PC-3 (cell line): Measurements from ENCODE around the gene FMNL2. TPM values are rescaled to one million over a fixed set of nuclear protein-coding genes. Genes with fewer than 3 reads are reported as not detected.

Source experiments
- ATAC-seq: fragments of 200-7000 bp; cut with Tn5 transposase; 2 replicates; pipeline ENCODE4 v1.9.1; 2020; ENCODE audit warnings: mild to moderate bottlenecking, moderate library complexity
- BruUV-seq: library from RNA; stranded (reverse); fragments of 400-500 nt; replicated peaks from 2 replicates; lab custom pipeline; 2021; lab: Mats Ljungman, UMichigan
- CTCF ChIA-PET: fragments of 300-600 bp; sonication (Branson Sonifier 250); formaldehyde crosslinking; loops from one replicate; lab custom pipeline; 2022; ENCODE audit warnings: antibody characterized with exemption; lab: Charles Lee
- POLR2A ChIA-PET: fragments of 300-600 bp; sonication (Branson Sonifier 250); formaldehyde crosslinking; loops from one replicate; lab custom pipeline; 2022; ENCODE audit warnings: antibody characterized with exemption; ENCODE audit not compliant: unreplicated experiment; lab: Charles Lee
- DNase-seq: peaks from one replicate; pipeline ENCODE4 v3.0.0-alpha.2; 2015
- H2AFZ ChIP-seq: fragments of 300-600 bp; sonication (generic); 2 replicates; pipeline ENCODE4 v1.6.0; 2016; ENCODE audit warnings: antibody characterized with exemption, low read length
- H3F3A ChIP-seq: fragments of 300-600 bp; sonication (generic); one replicate; pipeline ENCODE4 v1.6.0; 2017; ENCODE audit warnings: antibody characterized with exemption, low read length, control low read depth, mild to moderate bottlenecking; ENCODE audit not compliant: unreplicated experiment
- H3K27ac ChIP-seq: fragments of 300-600 bp; sonication (generic); 2 replicates; pipeline ENCODE4 v1.5.1; 2016; ENCODE audit warnings: mild to moderate bottlenecking, low read length
- H3K27me3 ChIP-seq: fragments of 300-600 bp; sonication (generic); 2 replicates; pipeline ENCODE4 v1.6.1; 2016; ENCODE audit warnings: low read length, mixed read lengths
- H3K36me3 ChIP-seq: fragments of 300-600 bp; sonication (generic); 2 replicates; pipeline ENCODE4 v1.6.1; 2016; ENCODE audit warnings: low read depth, mixed run types, low read length, mixed read lengths
- H3K4me1 ChIP-seq: fragments of 300-600 bp; sonication (generic); 2 replicates; pipeline ENCODE4 v1.5.1; 2016; ENCODE audit warnings: low read length; ENCODE audit not compliant: insufficient read depth
- H3K4me2 ChIP-seq: fragments of 300-600 bp; sonication (generic); 2 replicates; pipeline ENCODE4 v1.6.0; 2016; ENCODE audit warnings: low read length
- H3K4me3 ChIP-seq: fragments of 300-600 bp; sonication (generic); 2 replicates; pipeline ENCODE4 v1.5.1; 2016; ENCODE audit warnings: mild to moderate bottlenecking, low read length, mixed read lengths
- H3K79me2 ChIP-seq: fragments of 300-600 bp; sonication (generic); 2 replicates; pipeline ENCODE4 v1.6.1; 2017; ENCODE audit warnings: low read length, mixed read lengths
- H3K9ac ChIP-seq: fragments of 300-600 bp; sonication (generic); 2 replicates; pipeline ENCODE4 v1.6.0; 2016; ENCODE audit warnings: mild to moderate bottlenecking, low read length
- H3K9me2 ChIP-seq: fragments of 300-600 bp; sonication (generic); replicated peaks from 2 replicates; pipeline ENCODE4 v1.6.1; 2016; ENCODE audit warnings: mixed run types, low read length, mixed read lengths
- H3K9me3 ChIP-seq: fragments of 300-600 bp; sonication (generic); 2 replicates; pipeline ENCODE4 v1.6.1; 2016; ENCODE audit warnings: low read length, mixed read lengths
- H4K20me1 ChIP-seq: fragments of 300-600 bp; sonication (generic); 2 replicates; pipeline ENCODE4 v1.6.1; 2016; ENCODE audit warnings: low read length, mixed read lengths
- EZH2 ChIP-seq: fragments of 300-600 bp; sonication (generic); IDR thresholded peaks from one replicate; pipeline ENCODE4 v1.6.1; 2017; ENCODE audit warnings: antibody characterized with exemption, mild to moderate bottlenecking, low read length; ENCODE audit not compliant: unreplicated experiment
- EZH2phosphoT487 ChIP-seq: fragments of 300-600 bp; sonication (generic); IDR thresholded peaks from 2 replicates; pipeline ENCODE4 v1.6.1; 2018; ENCODE audit warnings: mild to moderate bottlenecking, antibody characterized with exemption, low read length, borderline replicate concordance
- intact Hi-C: fragments of 100-400 bp; cut with micrococcal nuclease; formaldehyde crosslinking; loops from 2 replicates; pipeline ENCODE4 v1.9.0; 2023
- total RNA-seq: library from RNA; depleted of rRNA; stranded (reverse); fragments of >200 nt; gene quantifications from 2 replicates; pipeline ENCODE4 v1.2.3, GENCODE V29; 2014
- TF ChIP-seq, protein P1 (sequence below): fragments of 300-600 bp; sonication (generic); conservative IDR thresholded peaks from 2 replicates; pipeline ENCODE4 v1.5.1; 2017; ENCODE audit warnings: antibody characterized with exemption, low read depth, mild to moderate bottlenecking, low read length

Gene FMNL2
- total RNA-seq, 1 experiment from 2014 or later, result 15.8 TPM

DNA sequence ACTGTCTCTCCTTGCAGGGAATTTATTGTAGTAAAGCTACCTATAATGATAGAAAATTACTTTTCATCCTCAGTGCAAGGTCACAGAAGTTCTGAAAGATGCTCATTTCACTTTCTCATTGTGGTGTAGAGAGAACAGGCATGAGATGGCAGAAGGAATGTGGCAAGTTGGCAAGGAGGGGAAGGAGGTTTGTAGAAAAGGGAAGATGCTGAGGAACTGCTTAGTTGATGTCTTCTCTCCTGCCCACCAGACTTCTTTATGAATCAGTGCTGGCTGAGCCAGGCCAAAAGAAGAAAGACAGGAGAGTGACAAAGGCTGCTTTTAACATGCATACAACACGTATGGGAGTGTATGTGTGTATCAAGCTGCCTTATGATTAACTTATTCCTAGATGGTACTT, 217.9 kb downstream of the FMNL2 start:
- Histone ChIP-seq H3K27me3 (no peaks in the 10 kb centered on the region), H3K9me2 (no peaks in the 10 kb centered on the region), H3F3A (no peaks in the 10 kb centered on the region), H3K4me1 (peaks cover 34% of the 10 kb centered on the region), H3K36me3 (0 out of 2 replicates have a peak, but pooled peaks cover 4% of the 10 kb centered on the region), H4K20me1 (no peaks in the 10 kb centered on the region), H3K79me2 (no peaks in the 10 kb centered on the region), H3K4me2 (no peak overlapping the region), H3K9me3 (no peaks in the 10 kb centered on the region), H3K4me3 (no peak overlapping the region), H2AFZ (no peak overlapping the region), H3K27ac (no peak overlapping the region), H3K9ac (no peak overlapping the region)
- ATAC-seq (no peak), DNase-seq (no peak)
- CTCF ChIA-PET, result no interaction called here
- POLR2A ChIA-PET, result interaction anchor here (0.7 kb wide), 1 partner anchor 67 kb away, joined by 3 read pairs; no protein-coding TSS in a partner anchor
- intact Hi-C loops, result no loop called here
- BruUV-seq, result no TSS peak
- TF ChIP-seq EZH2, result no peak
- TF ChIP-seq, protein P1, sequence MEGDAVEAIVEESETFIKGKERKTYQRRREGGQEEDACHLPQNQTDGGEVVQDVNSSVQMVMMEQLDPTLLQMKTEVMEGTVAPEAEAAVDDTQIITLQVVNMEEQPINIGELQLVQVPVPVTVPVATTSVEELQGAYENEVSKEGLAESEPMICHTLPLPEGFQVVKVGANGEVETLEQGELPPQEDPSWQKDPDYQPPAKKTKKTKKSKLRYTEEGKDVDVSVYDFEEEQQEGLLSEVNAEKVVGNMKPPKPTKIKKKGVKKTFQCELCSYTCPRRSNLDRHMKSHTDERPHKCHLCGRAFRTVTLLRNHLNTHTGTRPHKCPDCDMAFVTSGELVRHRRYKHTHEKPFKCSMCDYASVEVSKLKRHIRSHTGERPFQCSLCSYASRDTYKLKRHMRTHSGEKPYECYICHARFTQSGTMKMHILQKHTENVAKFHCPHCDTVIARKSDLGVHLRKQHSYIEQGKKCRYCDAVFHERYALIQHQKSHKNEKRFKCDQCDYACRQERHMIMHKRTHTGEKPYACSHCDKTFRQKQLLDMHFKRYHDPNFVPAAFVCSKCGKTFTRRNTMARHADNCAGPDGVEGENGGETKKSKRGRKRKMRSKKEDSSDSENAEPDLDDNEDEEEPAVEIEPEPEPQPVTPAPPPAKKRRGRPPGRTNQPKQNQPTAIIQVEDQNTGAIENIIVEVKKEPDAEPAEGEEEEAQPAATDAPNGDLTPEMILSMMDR, result no peak
- TF ChIP-seq EZH2phosphoT487, result no peak

DNA sequence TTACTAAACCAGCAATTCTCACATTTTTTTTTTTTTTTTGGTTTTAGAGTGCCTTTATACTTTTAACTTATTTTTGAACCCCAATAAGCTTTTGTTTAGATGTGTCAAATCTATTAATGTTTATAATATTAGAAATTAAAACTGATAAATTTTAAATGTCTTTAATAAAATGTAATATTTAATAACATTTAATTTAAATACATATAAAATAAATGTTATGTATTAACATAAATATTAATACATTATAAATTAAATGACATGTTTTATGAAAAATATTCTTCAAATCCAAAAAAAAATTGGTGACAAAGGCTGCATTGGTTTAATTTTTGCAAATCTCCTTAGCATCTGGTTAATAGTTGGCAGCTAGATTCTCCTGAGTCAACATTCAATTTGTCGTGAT, 218.5 kb downstream of the FMNL2 start:
- no peaks in the 10 kb centered on the region for H3K9me2 ChIP-seq
- H2AFZ ChIP-seq, result no peak overlapping the region
- no peak for DNase-seq
- no peaks in the 10 kb centered on the region for H3K27me3 ChIP-seq
- ChIA-PET CTCF (no interaction called here), POLR2A (no interaction called here)
- H3K4me3 ChIP-seq, result no peak overlapping the region
- H3K9me3 ChIP-seq, result no peaks in the 10 kb centered on the region
- H3F3A ChIP-seq, result no peaks in the 10 kb centered on the region
- no peak overlapping the region for H3K9ac ChIP-seq
- peaks cover 37% of the 10 kb centered on the region for H3K4me1 ChIP-seq
- 0 out of 2 replicates have a peak, but pooled peaks cover 4% of the 10 kb centered on the region for H3K36me3 ChIP-seq
- no peaks in the 10 kb centered on the region for H4K20me1 ChIP-seq
- intact Hi-C loops, result no loop called here
- no peak for TF ChIP-seq EZH2phosphoT487
- TF ChIP-seq, protein P1, result no peak
- TF ChIP-seq EZH2, result no peak
- H3K27ac ChIP-seq, result no peak overlapping the region
- no TSS peak for BruUV-seq
- no peaks in the 10 kb centered on the region for H3K79me2 ChIP-seq
- no peak overlapping the region for H3K4me2 ChIP-seq
- ATAC-seq, result no peak

DNA sequence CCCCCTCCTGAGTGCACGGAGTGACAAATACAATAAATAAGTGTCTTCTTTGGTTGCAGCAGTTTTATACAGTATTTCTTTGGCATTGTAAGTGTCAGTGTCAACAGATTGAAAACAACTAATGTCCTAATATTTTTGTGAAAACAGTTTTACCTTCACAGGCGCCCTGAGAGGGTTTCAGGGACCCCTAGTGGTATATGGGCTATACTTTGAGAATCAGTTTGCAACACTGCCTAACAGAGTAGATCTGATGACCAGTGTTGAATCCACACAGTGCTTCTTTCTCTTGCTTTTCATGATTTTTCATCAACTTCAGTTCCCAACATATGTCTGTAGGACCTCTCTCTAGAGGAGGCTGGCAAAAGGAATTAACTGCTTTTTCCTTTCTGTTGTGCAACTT, 220.1 kb downstream of the FMNL2 start:
- Histone ChIP-seq H3F3A (no peaks in the 10 kb centered on the region), H3K9ac (no peak overlapping the region), H3K27me3 (no peaks in the 10 kb centered on the region), H2AFZ (no peak overlapping the region), H3K4me3 (no peak overlapping the region), H3K27ac (0 out of 2 replicates have a peak overlapping the region, but pooled peaks have one; percentile 10), H4K20me1 (no peaks in the 10 kb centered on the region), H3K36me3 (0 out of 2 replicates have a peak, but pooled peaks cover 6% of the 10 kb centered on the region), H3K9me3 (no peaks in the 10 kb centered on the region), H3K4me1 (peaks cover 45% of the 10 kb centered on the region), H3K79me2 (no peaks in the 10 kb centered on the region), H3K4me2 (no peak overlapping the region), H3K9me2 (no peaks in the 10 kb centered on the region)
- ATAC-seq (peak; percentile 64), DNase-seq (no peak)
- no TSS peak for BruUV-seq
- ChIA-PET CTCF (interaction anchor here (0.6 kb wide), 1 partner anchor 41 kb away, joined by 4 read pairs; no protein-coding TSS in a partner anchor), POLR2A (no interaction called here)
- no peak for TF ChIP-seq EZH2phosphoT487
- TF ChIP-seq, protein P1, result peak; percentile 54; the same call in 1 of the 2 replicates
- intact Hi-C loops, result loop anchor here (2.0 to 5.0 kb wide), 2 partner anchors 364 to 378 kb away; partner anchors contain the start of gene STAM2
